Stomach (tissue), 9 donors: Measurements from ENCODE around the gene RAB18. TPM values are rescaled to one million over a fixed set of nuclear protein-coding genes. Genes with fewer than 3 reads are reported as not detected.

Experiments used
- DNase-seq, 2 donors: peaks; one replicate each; pipeline versions ENCODE4 v3.0.0 to v3.0.0-alpha.2; 2013 to 2019
- H3K27ac ChIP-seq, 5 donors: fragments of 200-600 bp in 4 of 5; sonication (generic) in 4 of 5; one replicate each; pipeline ENCODE4 v1.5.1; 2013 to 2019; ENCODE audit warnings: mild to moderate bottlenecking in 1 of 5, moderate library complexity in 1 of 5
- H3K27me3 ChIP-seq, 3 donors: fragments of 200-600 bp; sonication (generic); one replicate each; pipeline ENCODE4 v1.5.1; 2017 to 2019; ENCODE audit warnings: mixed run types in 1 of 3
- H3K36me3 ChIP-seq, 4 donors: fragments of 200-600 bp; sonication (generic); 1 replicate in 3 of 4; 2 replicates in 1 of 4; pipeline ENCODE4 v1.5.1; 2016 to 2019
- H3K4me1 ChIP-seq, 4 donors: fragments of 200-600 bp; sonication (generic); one replicate each; pipeline ENCODE4 v1.5.1; 2016 to 2019
- H3K4me3 ChIP-seq, 4 donors: fragments of 200-600 bp; sonication (generic) in 3 of 4; one replicate each; pipeline ENCODE4 v1.5.1; 2016 to 2019; ENCODE audit warnings: mild to moderate bottlenecking in 1 of 4
- H3K9me3 ChIP-seq, 4 donors: fragments of 200-600 bp; sonication (generic); one replicate each; pipeline ENCODE4 v1.5.1; 2016 to 2019
- EP300 ChIP-seq: sonication (generic); formaldehyde crosslinking; IDR thresholded peaks from one replicate; pipeline ENCODE4 v1.6.1; 2017; ENCODE audit warnings: antibody characterized with exemption
- POLR2A ChIP-seq, 4 donors: fragments of 450-650 bp; IDR thresholded peaks; one replicate each; pipeline ENCODE4 v1.6.1; 2016; ENCODE audit warnings: antibody characterized with exemption in 4 of 4, control low read depth in 2 of 4, mild to moderate bottlenecking in 1 of 4, moderate library complexity in 1 of 4
- POLR2AphosphoS5 ChIP-seq, 3 donors: sonication (generic); formaldehyde crosslinking; IDR thresholded peaks; one replicate each; pipeline ENCODE4 v1.6.1; 2016; ENCODE audit warnings: antibody characterized with exemption in 3 of 3
- WGBS, 5 donors: extraction: QIAGEN DNeasy Blood & Tissue Kit in 3 of 5; methylation state at CpG; one replicate each; pipeline versions ENCODE4 v1.1.5 to v1.1.7; 2013 to 2018; 5-methylcytosine and 5-hydroxymethylcytosine counted together
- intact Hi-C: fragments of 100-400 bp; cut with DNase I; formaldehyde crosslinking; loops from one replicate; pipeline ENCODE4 v1.15.1; 2023; ENCODE audit warnings: low total_unique reads
- polyA plus RNA-seq, 3 donors: library from polyadenylated mRNA; stranded (reverse); fragments of 200-250 nt; gene quantifications; one replicate each; pipeline ENCODE4 v1.2.3, GENCODE V29; 2013
- total RNA-seq, 5 donors: library from RNA; depleted of rRNA; stranded (reverse); fragments of >200 nt; gene quantifications; one replicate each; pipeline versions ENCODE4 v1.1.0 to v1.2.3, GENCODE V29; 2014 to 2016
- TF ChIP-seq, protein P1 (sequence below), 7 experiments: fragments of 450-650 bp in 4 of 7; fragments of 200-600 bp in 3 of 7; sonication (generic) in 3 of 7; IDR thresholded peaks; one replicate each; pipeline ENCODE4 v1.5.1; 2016 to 2019; ENCODE audit warnings: antibody characterized with exemption in 7 of 7, control low read depth in 2 of 7, mild to moderate bottlenecking in 1 of 7
- donor health status: healthy with polysubstance abuse.
- donor health status: Bipolar disorder and iron deficiency.
- donor health status: healthy.

The RAB18 gene
- total and polyA plus RNA-seq, 8 donors: 4.9 to 111 (median 35.1) TPM

DNA sequence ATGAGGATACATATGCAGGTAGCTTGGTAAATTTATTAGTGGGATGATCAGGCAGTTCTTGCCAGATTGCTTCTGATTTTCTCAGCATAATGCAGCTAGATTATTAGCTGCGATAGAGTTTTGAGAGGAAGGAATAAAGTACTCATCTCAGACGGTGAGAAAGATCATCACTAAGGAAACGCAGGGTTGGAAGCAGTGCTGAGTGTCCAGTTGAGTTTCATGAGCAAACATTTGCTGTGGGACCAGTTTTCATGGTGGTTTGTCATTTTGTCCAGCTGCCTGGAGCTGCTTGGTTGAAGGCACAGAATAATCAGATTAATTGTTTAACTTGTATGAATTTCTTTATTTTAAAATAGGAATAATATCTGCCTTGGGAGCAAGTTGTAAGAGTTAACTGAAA, 33.1 kb downstream of the RAB18 start:
- TF ChIP-seq, protein P1, sequence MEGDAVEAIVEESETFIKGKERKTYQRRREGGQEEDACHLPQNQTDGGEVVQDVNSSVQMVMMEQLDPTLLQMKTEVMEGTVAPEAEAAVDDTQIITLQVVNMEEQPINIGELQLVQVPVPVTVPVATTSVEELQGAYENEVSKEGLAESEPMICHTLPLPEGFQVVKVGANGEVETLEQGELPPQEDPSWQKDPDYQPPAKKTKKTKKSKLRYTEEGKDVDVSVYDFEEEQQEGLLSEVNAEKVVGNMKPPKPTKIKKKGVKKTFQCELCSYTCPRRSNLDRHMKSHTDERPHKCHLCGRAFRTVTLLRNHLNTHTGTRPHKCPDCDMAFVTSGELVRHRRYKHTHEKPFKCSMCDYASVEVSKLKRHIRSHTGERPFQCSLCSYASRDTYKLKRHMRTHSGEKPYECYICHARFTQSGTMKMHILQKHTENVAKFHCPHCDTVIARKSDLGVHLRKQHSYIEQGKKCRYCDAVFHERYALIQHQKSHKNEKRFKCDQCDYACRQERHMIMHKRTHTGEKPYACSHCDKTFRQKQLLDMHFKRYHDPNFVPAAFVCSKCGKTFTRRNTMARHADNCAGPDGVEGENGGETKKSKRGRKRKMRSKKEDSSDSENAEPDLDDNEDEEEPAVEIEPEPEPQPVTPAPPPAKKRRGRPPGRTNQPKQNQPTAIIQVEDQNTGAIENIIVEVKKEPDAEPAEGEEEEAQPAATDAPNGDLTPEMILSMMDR (IDR thresholded peaks at IDR 0.05): no peak
- no peak for TF ChIP-seq EP300
- TF ChIP-seq POLR2AphosphoS5 (IDR thresholded peaks at IDR 0.05): no peak
- TF ChIP-seq POLR2A (IDR thresholded peaks at IDR 0.05): no peak
- no peaks in the 10 kb centered on the region for H3K27me3 ChIP-seq
- no peak for DNase-seq
- no peak overlapping the region for H3K27ac ChIP-seq
- 66 to 75% (median 70%) methylated on average over 3 of the region's 3 CpGs for WGBS, 5 donors
- no peak overlapping the region for H3K4me3 ChIP-seq
- no peaks in the 10 kb centered on the region for H3K9me3 ChIP-seq
- H3K4me1 ChIP-seq: peaks cover 0 to 25% (median 6%) of the 10 kb centered on the region in 4 donors
- peaks cover 10 to 69% (median 66%) of the 10 kb centered on the region in 4 donors for H3K36me3 ChIP-seq
- intact Hi-C loops: no loop called here

DNA sequence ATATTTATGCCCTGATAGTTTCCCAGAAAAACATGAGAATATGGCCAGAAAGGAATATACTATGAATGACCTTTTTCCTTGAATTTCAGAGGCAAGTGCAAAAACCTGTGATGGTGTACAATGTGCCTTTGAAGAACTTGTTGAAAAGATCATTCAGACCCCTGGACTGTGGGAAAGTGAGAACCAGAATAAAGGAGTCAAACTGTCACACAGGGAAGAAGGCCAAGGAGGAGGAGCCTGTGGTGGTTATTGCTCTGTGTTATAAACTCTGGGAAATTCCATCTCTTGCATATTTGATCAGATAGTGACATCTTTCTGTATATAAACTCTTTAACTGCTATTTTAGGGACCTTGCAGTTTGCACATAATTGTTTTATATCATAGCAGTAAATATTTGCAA, 33.7 kb downstream of the RAB18 start:
- no peak overlapping the region for H3K27ac ChIP-seq
- no peaks in the 10 kb centered on the region for H3K27me3 ChIP-seq
- H3K9me3 ChIP-seq: no peaks in the 10 kb centered on the region
- peaks cover 0 to 20% (median 7%) of the 10 kb centered on the region in 4 donors for H3K4me1 ChIP-seq
- no peak for DNase-seq
- peaks cover 11 to 75% (median 72%) of the 10 kb centered on the region in 4 donors for H3K36me3 ChIP-seq
- intact Hi-C loops: no loop called here
- TF ChIP-seq POLR2AphosphoS5 (IDR thresholded peaks at IDR 0.05) (no peak), EP300 (no peak), POLR2A (IDR thresholded peaks at IDR 0.05) (no peak)
- TF ChIP-seq, protein P1 (IDR thresholded peaks at IDR 0.05): no peak
- H3K4me3 ChIP-seq: no peak overlapping the region

DNA sequence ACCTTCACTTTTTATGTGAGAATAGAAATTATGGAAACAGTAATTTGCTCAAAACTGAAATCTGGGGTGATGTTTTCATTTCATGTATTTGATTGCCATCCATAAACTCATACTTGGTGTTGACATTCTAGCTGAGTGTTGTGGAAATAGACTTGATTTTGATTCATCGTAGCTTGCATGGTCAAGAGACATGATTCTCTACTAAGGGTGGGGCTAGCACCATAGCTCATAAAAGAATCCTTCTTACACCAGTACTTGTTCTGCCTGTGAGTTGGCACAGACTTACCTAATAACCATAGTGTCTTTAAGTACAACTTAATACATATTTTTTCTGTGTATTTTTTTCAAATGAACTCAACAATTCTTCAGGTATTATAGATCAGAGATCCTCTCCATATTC, 36.6 kb downstream of the RAB18 start:
- TF ChIP-seq, protein P1 (IDR thresholded peaks at IDR 0.05): no peak
- TF ChIP-seq POLR2AphosphoS5 (IDR thresholded peaks at IDR 0.05): no peak
- no peak for TF ChIP-seq EP300
- TF ChIP-seq POLR2A (IDR thresholded peaks at IDR 0.05): no peak
- intact Hi-C loops: no loop called here
- H3K4me1 ChIP-seq: peaks cover 0 to 18% (median 7%) of the 10 kb centered on the region in 4 donors
- no peak overlapping the region for H3K4me3 ChIP-seq
- H3K36me3 ChIP-seq: peaks cover 13 to 71% (median 65%) of the 10 kb centered on the region in 4 donors
- no peak for DNase-seq
- no peaks in the 10 kb centered on the region for H3K9me3 ChIP-seq
- H3K27me3 ChIP-seq: no peaks in the 10 kb centered on the region
- H3K27ac ChIP-seq: no peak overlapping the region
- 79 to 97% (median 82%) methylated on average over 1 of the region's 1 CpG for WGBS, 5 donors

DNA sequence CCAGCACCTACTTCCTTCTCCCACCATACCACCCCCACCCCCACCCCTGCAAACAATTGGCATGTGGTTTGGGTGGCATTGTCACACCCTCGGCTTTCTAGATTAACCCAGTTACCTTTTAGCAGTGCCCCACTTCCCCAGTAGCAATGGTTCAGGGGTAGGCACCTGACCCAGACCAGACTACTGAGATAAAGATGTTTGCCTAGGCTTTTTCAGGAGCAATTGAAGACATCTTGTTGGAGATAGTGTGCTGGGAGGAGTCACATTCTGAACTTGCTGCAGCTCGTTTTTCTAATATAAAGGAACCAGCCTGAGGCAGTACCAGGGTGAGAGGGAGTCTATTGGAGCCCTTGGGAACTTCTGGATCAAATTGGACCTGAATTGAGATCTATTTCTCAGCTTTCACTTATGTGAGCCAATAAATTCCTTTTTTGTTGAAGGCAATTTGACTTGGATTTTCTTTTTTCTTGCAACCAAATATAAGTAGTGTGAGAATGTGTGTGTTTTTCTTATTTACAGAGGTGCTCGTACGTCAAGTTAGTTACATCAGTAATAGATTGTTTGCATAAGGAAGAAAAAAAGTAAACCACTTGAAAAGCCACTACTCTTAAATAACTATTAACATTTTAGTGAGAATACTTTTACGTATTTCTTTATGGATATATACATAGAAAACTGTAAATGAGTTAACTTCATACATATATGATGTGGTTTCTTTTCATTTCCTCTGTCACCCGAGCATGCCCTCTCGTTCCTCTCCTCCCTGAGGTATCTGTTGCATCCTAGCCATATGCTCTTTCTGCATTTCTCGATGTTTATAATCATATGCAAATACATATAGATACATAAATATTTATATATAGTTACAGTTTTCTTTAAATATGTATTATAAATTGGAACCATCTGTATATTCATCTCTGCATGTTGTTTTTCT, 38.0 kb downstream of the RAB18 start:
- Histone ChIP-seq H3K27me3 (no peaks in the 10 kb centered on the region), H3K4me3 (no peak overlapping the region), H3K27ac (no peak overlapping the region), H3K9me3 (no peaks in the 10 kb centered on the region), H3K36me3 (peaks cover 8 to 64% (median 56%) of the 10 kb centered on the region in 4 donors), H3K4me1 (peaks cover 0 to 10% (median 7%) of the 10 kb centered on the region in 4 donors)
- intact Hi-C loops: no loop called here
- WGBS, 5 donors: 60 to 71% (median 64%) methylated on average over 8 of the region's 8 CpGs
- TF ChIP-seq POLR2AphosphoS5 (IDR thresholded peaks at IDR 0.05): no peak
- TF ChIP-seq POLR2A (IDR thresholded peaks at IDR 0.05): no peak
- TF ChIP-seq, protein P1 (IDR thresholded peaks at IDR 0.05): no peak
- TF ChIP-seq EP300: no peak
- peak in 1 of 2 donors; percentile 47 for DNase-seq
